Kidney (tissue), 14 donors: ENCODE data around the gene ACTRT3. TPM values are rescaled to one million over a fixed set of nuclear protein-coding genes. Genes with fewer than 3 reads are reported as not detected.

Experiments used
- DNase-seq, 5 donors: peaks; one replicate each; pipeline ENCODE4 v3.0.0-alpha.2; 2013 to 2020
- FAIRE-seq: peaks from 2 replicates; lab custom pipeline; 2012; peaks lifted over from hg19 to GRCh38; lab: Jason Lieb, UNC
- H3K27ac ChIP-seq, 2 donors: one replicate each; pipeline ENCODE4 v1.7.0; 2013; ENCODE audit warnings: low read depth in 2 of 2, low read length in 2 of 2, inconsistent platforms in 1 of 2
- H3K27me3 ChIP-seq: one replicate; pipeline ENCODE4 v1.7.1; 2013; ENCODE audit warnings: low read length, inconsistent platforms; ENCODE audit not compliant: control insufficient read depth, insufficient read depth
- H3K36me3 ChIP-seq, 3 donors: one replicate each; pipeline versions ENCODE4 v1.7.0 to v1.7.1; 2013; ENCODE audit warnings: low read length in 3 of 3, control low read depth in 1 of 3, inconsistent platforms in 1 of 3; ENCODE audit not compliant: insufficient read depth in 3 of 3, control insufficient read depth in 2 of 3
- H3K4me1 ChIP-seq, 3 donors: one replicate each; pipeline versions ENCODE4 v1.7.0 to v1.7.1; 2013; ENCODE audit warnings: low read length in 3 of 3, inconsistent platforms in 1 of 3, low read depth in 1 of 3; ENCODE audit not compliant: control insufficient read depth in 2 of 3, insufficient read depth in 2 of 3
- H3K4me3 ChIP-seq, 3 donors: one replicate each; pipeline versions ENCODE4 v1.7.0 to v1.8.1; 2013; ENCODE audit warnings: low read length in 3 of 3, control low read depth in 1 of 3, inconsistent platforms in 1 of 3
- H3K9ac ChIP-seq, 3 donors: one replicate each; pipeline versions ENCODE4 v1.7.0 to v1.7.1; 2013; ENCODE audit warnings: low read length in 3 of 3, control low read depth in 1 of 3, inconsistent platforms in 1 of 3
- H3K9me3 ChIP-seq, 3 donors: one replicate each; pipeline versions ENCODE4 v1.7.0 to v1.7.1; 2013; ENCODE audit warnings: low read length in 3 of 3, control low read depth in 1 of 3, inconsistent platforms in 1 of 3; ENCODE audit not compliant: control insufficient read depth in 2 of 3, insufficient read depth in 1 of 3
- intact Hi-C: fragments of 100-400 bp; cut with DNase I; formaldehyde crosslinking; loops from one replicate; pipeline ENCODE4 v1.11.1; 2022
- polyA plus RNA-seq: library from polyadenylated mRNA; stranded (reverse); fragments of 350-450 nt; fragmentation: Illumina TruSeq; extraction: RNeasy Lipid Tissue Mini Kit (QIAGEN cat#74804); gene quantifications from one replicate; pipeline ENCODE4 v1.2.3, GENCODE V29; 2014; ENCODE audit warnings: low read depth, low replicate concordance; ENCODE audit not compliant: insufficient read depth
- total RNA-seq: library from RNA; stranded (reverse); fragmentation: NEBNext Ultra II Directional; extraction: Animal tissue kit (Norgen Biotek cat#: 25700); gene quantifications from one replicate; pipeline ENCODE4 v1.2.1, GENCODE V29; 2021
- TF ChIP-seq, protein P1 (sequence below): IDR thresholded peaks from 3 replicates; pipeline ENCODE4 v1.5.1; 2012; ENCODE audit warnings: mild to moderate bottlenecking, moderate library complexity, borderline replicate concordance; ENCODE audit not compliant: insufficient read depth; ENCODE audit errors: extremely low read depth
- donor health status: control.
- donor health status: control.
- donor health status: control.
- donor health status: control.
- donor health status: control.
- donor health status: DM: yes; HTN: yes; CAD: no.
- donor health status: Normal renal cell carcinoma (clear cell type).

ACTRT3 gene
- total and polyA plus RNA-seq, 2 donors from 2014 or later, result 2.9 to 4.5 TPM

DNA sequence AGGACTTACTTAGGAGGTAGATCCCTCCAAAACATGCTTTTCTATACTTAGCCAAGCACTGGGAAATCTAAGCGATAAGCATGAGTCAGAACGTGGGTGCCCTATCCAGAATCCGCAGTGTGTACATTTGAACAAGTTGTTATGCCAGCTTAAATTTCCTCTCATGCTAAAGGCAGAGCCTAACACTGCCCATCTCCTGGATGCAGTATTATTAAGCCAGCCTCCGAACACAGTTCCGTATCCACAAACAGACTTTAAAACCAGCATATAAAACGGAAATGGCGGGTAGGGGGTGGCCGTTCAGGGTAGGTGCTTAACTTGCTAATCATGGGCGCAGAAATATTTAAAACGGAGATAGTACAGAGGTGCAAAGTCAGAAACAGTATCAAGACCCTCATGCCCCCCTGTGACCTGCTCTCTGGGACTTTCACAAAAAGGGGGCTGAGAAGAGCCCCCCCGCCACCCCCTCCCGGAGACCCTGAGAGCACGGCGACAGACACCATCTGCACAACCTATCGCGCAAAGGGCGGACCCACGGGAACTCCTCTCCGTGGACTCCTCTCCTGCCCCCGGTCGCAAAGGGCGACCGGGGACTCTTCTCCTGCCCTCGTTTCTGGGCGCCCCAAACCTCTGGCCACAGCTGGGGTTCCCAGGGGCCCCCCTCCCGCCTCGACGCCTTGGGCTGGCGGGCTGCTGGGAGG is 42.4 kb upstream of the ACTRT3 start:
- H3K27me3 ChIP-seq, result no peaks in the 10 kb centered on the region
- DNase-seq, result peak in 4 of 5 donors; percentile 67 to 78 (median 70)
- peaks cover 0 to 12% (median 5%) of the 10 kb centered on the region in 3 donors for H3K4me1 ChIP-seq
- peak overlapping the region; percentile 48 to 75 (median 72) for H3K9ac ChIP-seq
- no peak for FAIRE-seq
- intact Hi-C loops, result no loop called here
- no peaks in the 10 kb centered on the region for H3K36me3 ChIP-seq
- H3K9me3 ChIP-seq, result peaks cover 0 to 7% (median 0%) of the 10 kb centered on the region in 3 donors
- H3K4me3 ChIP-seq, result peak overlapping the region; percentile 70 to 76 (median 74)
- peak overlapping the region; percentile 27 to 56 for H3K27ac ChIP-seq
- TF ChIP-seq, protein P1, sequence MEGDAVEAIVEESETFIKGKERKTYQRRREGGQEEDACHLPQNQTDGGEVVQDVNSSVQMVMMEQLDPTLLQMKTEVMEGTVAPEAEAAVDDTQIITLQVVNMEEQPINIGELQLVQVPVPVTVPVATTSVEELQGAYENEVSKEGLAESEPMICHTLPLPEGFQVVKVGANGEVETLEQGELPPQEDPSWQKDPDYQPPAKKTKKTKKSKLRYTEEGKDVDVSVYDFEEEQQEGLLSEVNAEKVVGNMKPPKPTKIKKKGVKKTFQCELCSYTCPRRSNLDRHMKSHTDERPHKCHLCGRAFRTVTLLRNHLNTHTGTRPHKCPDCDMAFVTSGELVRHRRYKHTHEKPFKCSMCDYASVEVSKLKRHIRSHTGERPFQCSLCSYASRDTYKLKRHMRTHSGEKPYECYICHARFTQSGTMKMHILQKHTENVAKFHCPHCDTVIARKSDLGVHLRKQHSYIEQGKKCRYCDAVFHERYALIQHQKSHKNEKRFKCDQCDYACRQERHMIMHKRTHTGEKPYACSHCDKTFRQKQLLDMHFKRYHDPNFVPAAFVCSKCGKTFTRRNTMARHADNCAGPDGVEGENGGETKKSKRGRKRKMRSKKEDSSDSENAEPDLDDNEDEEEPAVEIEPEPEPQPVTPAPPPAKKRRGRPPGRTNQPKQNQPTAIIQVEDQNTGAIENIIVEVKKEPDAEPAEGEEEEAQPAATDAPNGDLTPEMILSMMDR, result no peak

DNA sequence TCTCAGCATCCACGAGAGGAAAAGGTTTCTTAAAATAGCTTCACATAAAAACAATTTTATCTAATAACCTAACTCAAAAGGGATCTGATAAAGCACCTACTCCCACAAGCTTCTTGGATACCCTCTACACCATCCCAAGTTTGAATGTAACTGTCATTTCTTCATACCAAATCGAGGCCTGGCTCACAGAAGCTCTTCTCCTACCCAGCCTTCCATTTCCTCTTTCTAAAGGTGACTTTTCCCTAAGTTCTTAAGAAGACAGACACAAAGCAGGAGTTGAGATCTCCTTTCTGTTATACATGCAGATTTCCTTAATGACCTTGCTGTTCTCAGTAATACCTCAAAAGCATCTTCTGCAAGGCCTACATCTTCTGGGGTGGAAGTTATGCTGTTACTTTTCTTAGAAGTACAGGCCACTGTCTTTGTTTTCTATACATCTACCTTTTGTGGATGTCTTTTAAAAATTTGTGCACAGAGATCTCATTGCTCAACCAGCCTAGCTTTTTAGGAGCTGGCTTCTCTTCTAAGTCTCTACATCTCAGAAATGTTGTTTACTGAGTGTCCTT is 40.0 kb upstream of the ACTRT3 start:
- DNase-seq (no peak), FAIRE-seq (no peak)
- Histone ChIP-seq H3K9ac (no peak overlapping the region), H3K4me3 (no peak overlapping the region), H3K27me3 (no peaks in the 10 kb centered on the region), H3K4me1 (peaks cover 0 to 12% (median 5%) of the 10 kb centered on the region in 3 donors), H3K27ac (no peak overlapping the region), H3K9me3 (no peaks in the 10 kb centered on the region), H3K36me3 (no peaks in the 10 kb centered on the region)
- intact Hi-C loops, result no loop called here
- TF ChIP-seq, protein P1, result no peak

DNA sequence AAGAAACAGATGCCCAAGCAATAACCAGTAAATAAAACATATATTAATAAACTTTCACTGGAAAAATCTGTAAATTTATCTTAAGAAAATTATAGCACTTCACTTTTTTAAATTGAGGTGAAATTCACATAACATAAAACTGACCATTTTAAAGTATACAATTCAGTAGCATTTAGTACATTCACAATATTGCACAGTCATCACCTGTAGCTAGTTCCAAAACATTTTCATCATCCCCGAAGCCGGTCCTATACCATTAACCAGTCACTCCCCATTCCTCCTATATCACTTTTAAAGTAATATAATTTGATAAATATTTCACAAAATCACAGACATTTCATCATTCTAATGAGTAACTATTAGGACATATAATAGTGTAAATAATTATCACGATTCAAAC is 35.3 kb upstream of the ACTRT3 start:
- no peaks in the 10 kb centered on the region for H3K9me3 ChIP-seq
- no peaks in the 10 kb centered on the region for H3K27me3 ChIP-seq
- intact Hi-C loops, result no loop called here
- no peaks in the 10 kb centered on the region for H3K4me1 ChIP-seq
- no peak overlapping the region for H3K4me3 ChIP-seq
- TF ChIP-seq, protein P1, result no peak
- H3K9ac ChIP-seq, result no peak overlapping the region
- H3K27ac ChIP-seq, result no peak overlapping the region
- FAIRE-seq (no peak), DNase-seq (no peak)
- peaks cover 0 to 3% (median 2%) of the 10 kb centered on the region in 3 donors for H3K36me3 ChIP-seq
